Neural progenitor cell (in vitro differentiated cells): Measurements from ENCODE around the gene AGO3. TPM values are rescaled to one million over a fixed set of nuclear protein-coding genes. Genes with fewer than 3 reads are reported as not detected.

Experiments used
- DNase-seq: peaks from one replicate; pipeline ENCODE4 v3.0.0-alpha.2; 2016; ENCODE audit warnings: low spot score
- H2AFZ ChIP-seq: fragments of 200-600 bp; sonication (generic); replicated peaks from 2 replicates; pipeline ENCODE4 v1.6.1; 2016; ENCODE audit warnings: antibody characterized with exemption
- H3F3A ChIP-seq: fragments of 200-600 bp; sonication (generic); 2 replicates; pipeline ENCODE4 v1.6.1; 2016; ENCODE audit warnings: antibody characterized with exemption, low read depth
- H3K27ac ChIP-seq: fragments of 200-600 bp; sonication (generic); 2 replicates; pipeline ENCODE4 v1.5.1; 2016; ENCODE audit warnings: mild to moderate bottlenecking
- H3K27me3 ChIP-seq: fragments of 200-600 bp; sonication (generic); 2 replicates; pipeline ENCODE4 v1.6.1; 2016; ENCODE audit warnings: mild to moderate bottlenecking, moderate library complexity
- H3K36me3 ChIP-seq: fragments of 200-600 bp; sonication (generic); 2 replicates; pipeline ENCODE4 v1.5.1; 2016
- H3K4me1 ChIP-seq: fragments of 200-600 bp; sonication (generic); 2 replicates; pipeline ENCODE4 v1.6.1; 2016; ENCODE audit warnings: mixed run types
- H3K4me2 ChIP-seq: fragments of 200-600 bp; sonication (generic); 2 replicates; pipeline ENCODE4 v1.6.1; 2016
- H3K4me3 ChIP-seq: fragments of 200-600 bp; sonication (generic); 2 replicates; pipeline ENCODE4 v1.5.1; 2016
- H3K79me2 ChIP-seq: fragments of 200-600 bp; sonication (generic); 2 replicates; pipeline ENCODE4 v1.6.1; 2016; ENCODE audit warnings: low read depth
- H3K9ac ChIP-seq: fragments of 200-600 bp; sonication (generic); 2 replicates; pipeline ENCODE4 v1.6.1; 2016
- H3K9me3 ChIP-seq: fragments of 200-600 bp; sonication (generic); 2 replicates; pipeline ENCODE4 v1.5.1; 2016; ENCODE audit warnings: low read depth
- H4K20me1 ChIP-seq: fragments of 200-600 bp; sonication (generic); 2 replicates; pipeline ENCODE4 v1.6.1; 2016; ENCODE audit warnings: low read depth
- H3K27ac Mint-ChIP-seq: 3 replicates; pipeline ENCODE4 v1.8.0; 2021; ENCODE audit warnings: mixed read lengths
- H3K27me3 Mint-ChIP-seq: 2 replicates; pipeline ENCODE4 v1.8.0; 2022; ENCODE audit warnings: low read depth, mild to moderate bottlenecking, inconsistent platforms, moderate library complexity, mixed read lengths; ENCODE audit not compliant: insufficient read depth
- H3K36me3 Mint-ChIP-seq: 3 replicates; pipeline ENCODE4 v1.8.0; 2021; ENCODE audit warnings: mixed read lengths
- H3K4me1 Mint-ChIP-seq: 3 replicates; pipeline ENCODE4 v1.8.0; 2021; ENCODE audit warnings: mixed read lengths
- H3K4me3 Mint-ChIP-seq: 3 replicates; pipeline ENCODE4 v1.8.0; 2021; ENCODE audit warnings: mild to moderate bottlenecking, moderate library complexity, mixed read lengths
- H3K9me3 Mint-ChIP-seq: 3 replicates; pipeline ENCODE4 v1.8.0; 2020; ENCODE audit warnings: mixed read lengths
- CTCF ChIP-seq: fragments of 200-600 bp; sonication (generic); IDR thresholded peaks from 2 replicates; pipeline ENCODE4 v1.5.1; 2017; ENCODE audit warnings: antibody characterized with exemption, mild to moderate bottlenecking
- EZH2 ChIP-seq: fragments of 200-600 bp; sonication (generic); IDR thresholded peaks from 2 replicates; pipeline ENCODE4 v1.6.1; 2017; ENCODE audit warnings: antibody characterized with exemption, mild to moderate bottlenecking, moderate library complexity
- EZH2phosphoT487 ChIP-seq: fragments of 200-600 bp; sonication (generic); IDR thresholded peaks from 2 replicates; pipeline ENCODE4 v1.6.1; 2017; ENCODE audit warnings: antibody characterized with exemption
- total RNA-seq: library from RNA; depleted of rRNA; stranded (reverse); fragments of >200 nt; gene quantifications from 2 replicates; pipeline ENCODE4 v1.2.3, GENCODE V29; 2015; ENCODE audit warnings: low replicate concordance

Gene AGO3
- total RNA-seq, 1 donor from 2014 or later = 45.2 TPM

- no peak overlapping the region for H3K4me3 ChIP-seq
- TF ChIP-seq CTCF (no peak), EZH2 (no peak), EZH2phosphoT487 (no peak)
- no peaks in the 10 kb centered on the region for H3K4me1 Mint-ChIP-seq
- H3F3A ChIP-seq = no peaks in the 10 kb centered on the region
- H3K9me3 Mint-ChIP-seq = no peaks in the 10 kb centered on the region
- H4K20me1 ChIP-seq = peaks cover 8% of the 10 kb centered on the region
- peaks cover 38% of the 10 kb centered on the region for H3K36me3 Mint-ChIP-seq
- no peak overlapping the region for H3K4me2 ChIP-seq
- H2AFZ ChIP-seq = no peak overlapping the region
- no peak overlapping the region for H3K9ac ChIP-seq
- H3K27me3 Mint-ChIP-seq = peaks cover 2% of the 10 kb centered on the region
- no peaks in the 10 kb centered on the region for H3K4me1 ChIP-seq
- H3K4me3 Mint-ChIP-seq = no peak overlapping the region
- no peak overlapping the region for H3K27ac ChIP-seq
- H3K9me3 ChIP-seq = no peaks in the 10 kb centered on the region
- H3K27ac Mint-ChIP-seq = no peak overlapping the region
- no peaks in the 10 kb centered on the region for H3K36me3 ChIP-seq
- no peaks in the 10 kb centered on the region for H3K79me2 ChIP-seq
- no peaks in the 10 kb centered on the region for H3K27me3 ChIP-seq
- no peak for DNase-seq
These were observed 28.2 kb upstream of the AGO3 start for GRCh38 chr1:35902671-35903070.

- H3K4me3 Mint-ChIP-seq = no peak overlapping the region
- no peaks in the 10 kb centered on the region for H3K4me1 Mint-ChIP-seq
- H3K27me3 ChIP-seq = no peaks in the 10 kb centered on the region
- no peak overlapping the region for H3K9ac ChIP-seq
- no peak overlapping the region for H3K4me2 ChIP-seq
- no peak for TF ChIP-seq EZH2phosphoT487
- TF ChIP-seq CTCF = no peak
- TF ChIP-seq EZH2 = no peak
- H3K9me3 ChIP-seq = no peaks in the 10 kb centered on the region
- no peak overlapping the region for H2AFZ ChIP-seq
- no peaks in the 10 kb centered on the region for H3K79me2 ChIP-seq
- H3K27ac ChIP-seq = no peak overlapping the region
- peaks cover 12% of the 10 kb centered on the region for H3K36me3 ChIP-seq
- no peaks in the 10 kb centered on the region for H3K27me3 Mint-ChIP-seq
- no peaks in the 10 kb centered on the region for H3K4me1 ChIP-seq
- H3K9me3 Mint-ChIP-seq = no peaks in the 10 kb centered on the region
- no peak overlapping the region for H3K27ac Mint-ChIP-seq
- no peak overlapping the region for H3K4me3 ChIP-seq
- no peak for DNase-seq
- H3F3A ChIP-seq = no peaks in the 10 kb centered on the region
- H3K36me3 Mint-ChIP-seq = peaks cover 47% of the 10 kb centered on the region
- no peaks in the 10 kb centered on the region for H4K20me1 ChIP-seq
These were observed 16.2 kb upstream of the AGO3 start for GRCh38 chr1:35914717-35915116.

- H3K9me3 Mint-ChIP-seq = no peaks in the 10 kb centered on the region
- no peak overlapping the region for H3K27ac Mint-ChIP-seq
- H3K4me3 Mint-ChIP-seq = no peak overlapping the region
- TF ChIP-seq EZH2 (no peak), EZH2phosphoT487 (no peak), CTCF (no peak)
- no peak overlapping the region for H3K4me2 ChIP-seq
- no peak overlapping the region for H3K9ac ChIP-seq
- H3K9me3 ChIP-seq = no peaks in the 10 kb centered on the region
- H4K20me1 ChIP-seq = no peaks in the 10 kb centered on the region
- no peak overlapping the region for H2AFZ ChIP-seq
- H3K36me3 Mint-ChIP-seq = peaks cover 54% of the 10 kb centered on the region
- H3K27me3 ChIP-seq = no peaks in the 10 kb centered on the region
- H3K4me1 ChIP-seq = no peaks in the 10 kb centered on the region
- H3K36me3 ChIP-seq = peaks cover 12% of the 10 kb centered on the region
- no peaks in the 10 kb centered on the region for H3K27me3 Mint-ChIP-seq
- no peaks in the 10 kb centered on the region for H3K4me1 Mint-ChIP-seq
- no peaks in the 10 kb centered on the region for H3K79me2 ChIP-seq
- H3F3A ChIP-seq = no peaks in the 10 kb centered on the region
- no peak overlapping the region for H3K27ac ChIP-seq
- DNase-seq = no peak
- H3K4me3 ChIP-seq = no peak overlapping the region
These were observed 15.2 kb upstream of the AGO3 start for GRCh38 chr1:35915693-35916092.
